ENCODE data around the gene ACTN3. TPM values are rescaled to one million over a fixed set of nuclear protein-coding genes. Genes with fewer than 3 reads are reported as not detected.

ACTN3 gene
- total RNA-seq, 4 donors from 2014 or later = not detected

DNA sequence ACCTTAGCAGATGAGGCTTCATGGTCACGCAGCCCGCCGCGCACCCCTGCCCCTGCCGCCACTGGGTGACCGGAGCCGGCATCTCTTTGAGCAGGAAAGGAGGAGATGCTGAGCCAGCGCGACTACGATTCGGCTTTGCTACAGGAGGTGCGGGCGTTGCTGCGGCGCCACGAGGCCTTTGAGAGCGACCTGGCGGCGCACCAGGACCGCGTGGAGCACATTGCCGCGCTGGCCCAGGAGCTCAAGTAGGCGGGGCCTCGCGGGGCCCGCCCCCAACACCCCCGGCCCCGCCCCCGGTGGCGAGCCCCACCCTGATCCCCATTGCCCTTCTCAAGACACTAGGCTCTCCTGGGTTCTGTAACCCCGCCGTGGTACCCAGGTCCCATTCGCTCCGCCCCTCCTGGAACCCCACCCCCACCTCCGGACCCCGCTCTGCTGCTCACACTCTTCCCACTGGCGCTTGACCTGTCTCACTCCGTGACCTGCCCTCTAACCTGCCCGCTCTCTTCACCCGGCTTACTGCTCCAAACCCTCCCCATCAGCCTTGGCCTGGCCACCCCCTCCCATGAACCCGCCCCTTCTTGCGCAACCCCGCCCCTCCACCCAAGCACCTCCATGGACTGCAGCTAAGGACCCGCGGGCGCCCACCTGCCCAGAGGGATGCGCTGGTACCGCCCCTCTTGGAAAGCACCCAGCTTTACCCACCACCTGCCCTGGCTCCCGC is 12.6 kb downstream of the ACTN3 start:
- H3K9me3 ChIP-seq = no peaks in the 10 kb centered on the region
- no peak overlapping the region for H3K27ac ChIP-seq
- peak; percentile 63 for ATAC-seq
- peaks cover 0 to 15% (median 6%) of the 10 kb centered on the region in 3 donors for H3K4me1 ChIP-seq
- peak overlapping the region in 1 of 2 donors; percentile 14 for H3K4me3 ChIP-seq
- peaks cover 0 to 16% of the 10 kb centered on the region in 2 donors for H3K36me3 ChIP-seq
- H3K27me3 ChIP-seq = peaks cover 20% of the 10 kb centered on the region
- 0 to 12% methylated on average over 3 of the region's 50 CpGs for WGBS, 2 donors (ENCODE audit: low coverage in 1 of 2)
- TF ChIP-seq POLR2A (IDR thresholded peaks at IDR 0.05) (no peak), EP300 (IDR thresholded peaks at IDR 0.05) (no peak), POLR2AphosphoS5 (IDR thresholded peaks at IDR 0.05) (no peak)
- TF ChIP-seq, protein P1, sequence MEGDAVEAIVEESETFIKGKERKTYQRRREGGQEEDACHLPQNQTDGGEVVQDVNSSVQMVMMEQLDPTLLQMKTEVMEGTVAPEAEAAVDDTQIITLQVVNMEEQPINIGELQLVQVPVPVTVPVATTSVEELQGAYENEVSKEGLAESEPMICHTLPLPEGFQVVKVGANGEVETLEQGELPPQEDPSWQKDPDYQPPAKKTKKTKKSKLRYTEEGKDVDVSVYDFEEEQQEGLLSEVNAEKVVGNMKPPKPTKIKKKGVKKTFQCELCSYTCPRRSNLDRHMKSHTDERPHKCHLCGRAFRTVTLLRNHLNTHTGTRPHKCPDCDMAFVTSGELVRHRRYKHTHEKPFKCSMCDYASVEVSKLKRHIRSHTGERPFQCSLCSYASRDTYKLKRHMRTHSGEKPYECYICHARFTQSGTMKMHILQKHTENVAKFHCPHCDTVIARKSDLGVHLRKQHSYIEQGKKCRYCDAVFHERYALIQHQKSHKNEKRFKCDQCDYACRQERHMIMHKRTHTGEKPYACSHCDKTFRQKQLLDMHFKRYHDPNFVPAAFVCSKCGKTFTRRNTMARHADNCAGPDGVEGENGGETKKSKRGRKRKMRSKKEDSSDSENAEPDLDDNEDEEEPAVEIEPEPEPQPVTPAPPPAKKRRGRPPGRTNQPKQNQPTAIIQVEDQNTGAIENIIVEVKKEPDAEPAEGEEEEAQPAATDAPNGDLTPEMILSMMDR (IDR thresholded peaks at IDR 0.05) = no peak

DNA sequence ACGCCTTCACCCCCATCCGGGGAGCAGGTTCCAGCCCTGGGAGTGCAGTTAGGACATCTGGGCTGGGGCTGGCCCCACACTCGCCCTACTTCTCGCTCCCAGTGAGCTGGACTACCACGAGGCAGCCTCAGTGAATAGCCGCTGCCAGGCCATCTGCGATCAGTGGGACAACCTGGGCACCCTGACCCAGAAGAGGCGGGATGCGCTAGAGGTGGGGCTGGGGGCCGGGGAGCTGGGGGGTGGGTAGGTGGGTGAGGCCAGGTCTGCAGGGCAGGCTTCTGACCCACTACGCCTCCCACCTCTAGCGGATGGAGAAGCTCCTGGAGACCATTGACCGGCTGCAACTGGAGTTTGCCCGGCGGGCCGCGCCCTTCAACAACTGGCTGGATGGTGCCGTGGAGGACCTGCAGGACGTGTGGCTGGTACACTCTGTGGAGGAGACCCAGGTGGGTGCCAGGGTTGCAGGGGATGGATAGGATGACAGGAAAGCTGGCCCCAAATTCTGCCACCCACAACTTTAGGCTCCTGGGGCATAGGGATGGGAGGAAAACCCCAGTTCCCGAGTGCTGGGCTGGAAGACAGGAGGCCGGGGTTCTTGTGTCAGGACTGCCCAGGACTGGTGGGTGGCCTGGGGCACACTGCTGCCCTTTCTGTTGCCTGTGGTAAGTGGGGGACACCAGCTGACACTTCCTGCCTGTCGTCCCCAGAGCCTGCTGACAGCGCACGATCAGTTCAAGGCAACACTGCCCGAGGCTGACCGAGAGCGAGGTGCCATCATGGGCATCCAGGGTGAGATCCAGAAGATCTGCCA is 13.4 kb downstream of the ACTN3 start:
- peaks cover 20% of the 10 kb centered on the region for H3K27me3 ChIP-seq
- ATAC-seq = no peak
- H3K4me3 ChIP-seq = no peak overlapping the region
- H3K27ac ChIP-seq = no peak overlapping the region
- peaks cover 0 to 23% of the 10 kb centered on the region in 2 donors for H3K36me3 ChIP-seq
- WGBS, 2 donors (ENCODE audit: low coverage in 1 of 2) = no CpG with 5 or more reads among the region's 27 CpGs
- TF ChIP-seq POLR2A (IDR thresholded peaks at IDR 0.05) (no peak), POLR2AphosphoS5 (IDR thresholded peaks at IDR 0.05) (no peak), EP300 (IDR thresholded peaks at IDR 0.05) (no peak)
- TF ChIP-seq, protein P1 (IDR thresholded peaks at IDR 0.05) = no peak
- H3K9me3 ChIP-seq = no peaks in the 10 kb centered on the region
- H3K4me1 ChIP-seq = peaks cover 0 to 15% (median 6%) of the 10 kb centered on the region in 3 donors

DNA sequence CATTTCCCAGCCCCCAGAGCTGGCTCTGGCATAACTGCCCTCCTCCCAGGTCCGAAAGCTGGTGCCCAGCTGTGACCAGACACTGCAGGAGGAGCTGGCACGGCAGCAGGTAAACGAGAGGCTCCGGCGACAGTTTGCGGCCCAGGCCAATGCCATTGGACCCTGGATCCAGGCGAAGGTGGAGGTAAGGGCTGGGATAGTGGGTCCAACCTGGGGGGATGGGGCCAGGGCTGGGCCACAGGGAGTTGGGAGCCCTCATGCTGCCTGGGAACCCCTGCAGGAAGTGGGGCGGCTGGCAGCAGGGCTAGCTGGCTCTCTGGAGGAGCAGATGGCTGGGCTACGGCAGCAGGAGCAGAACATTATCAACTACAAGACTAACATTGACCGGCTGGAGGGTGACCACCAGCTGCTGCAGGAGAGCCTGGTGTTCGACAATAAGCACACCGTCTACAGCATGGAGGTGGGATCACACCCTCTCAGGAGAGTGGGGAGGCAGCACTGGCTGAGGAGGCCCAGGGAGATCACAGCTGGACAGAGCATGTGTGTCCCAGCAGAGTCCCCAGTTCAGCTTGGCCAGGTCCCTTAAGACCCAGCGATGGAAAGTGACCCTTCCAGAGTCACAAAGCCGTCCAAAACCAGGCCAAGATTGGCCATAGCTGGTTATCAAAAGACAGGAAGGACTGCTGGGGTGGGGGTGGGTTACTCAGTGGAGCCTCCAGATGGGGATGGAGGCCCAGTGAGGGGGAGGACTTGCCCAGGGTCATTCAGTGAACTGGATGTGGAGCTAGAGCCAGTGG is 14.7 kb downstream of the ACTN3 start:
- TF ChIP-seq EP300 (IDR thresholded peaks at IDR 0.05) (no peak), POLR2AphosphoS5 (IDR thresholded peaks at IDR 0.05) (no peak), POLR2A (IDR thresholded peaks at IDR 0.05) (no peak)
- TF ChIP-seq, protein P1 (IDR thresholded peaks at IDR 0.05) = no peak
- Histone ChIP-seq H3K36me3 (peaks cover 0 to 36% of the 10 kb centered on the region in 2 donors), H3K27ac (no peak overlapping the region), H3K9me3 (no peaks in the 10 kb centered on the region), H3K4me3 (no peak overlapping the region), H3K27me3 (peaks cover 13% of the 10 kb centered on the region), H3K4me1 (peaks cover 0 to 15% (median 6%) of the 10 kb centered on the region in 3 donors)
- 0% methylated on average over 1 of the region's 14 CpGs; no CpG with 5 or more reads in 1 of the 2 donors for whole genome bisulfite sequencing, 2 donors (ENCODE audit: low coverage in 1 of 2)
- ATAC-seq = no peak

- Histone ChIP-seq H3K4me3 (no peak overlapping the region), H3K9me3 (no peaks in the 10 kb centered on the region), H3K27ac (no peak overlapping the region), H3K36me3 (peaks cover 0 to 42% of the 10 kb centered on the region in 2 donors), H3K27me3 (peaks cover 9% of the 10 kb centered on the region), H3K4me1 (peaks cover 0 to 15% (median 6%) of the 10 kb centered on the region in 3 donors)
- no peak for ATAC-seq
- TF ChIP-seq, protein P1 (IDR thresholded peaks at IDR 0.05) = no peak
- TF ChIP-seq POLR2A (IDR thresholded peaks at IDR 0.05) = no peak
- TF ChIP-seq POLR2AphosphoS5 (IDR thresholded peaks at IDR 0.05) = no peak
- TF ChIP-seq EP300 (IDR thresholded peaks at IDR 0.05) = no peak
- WGBS, 2 donors (ENCODE audit: low coverage in 1 of 2) = 100% methylated on average over 2 of the region's 9 CpGs; no CpG with 5 or more reads in 1 of the 2 donors
Measured at GRCh38 chr11:66561975-66562248, 15.2 kb downstream of the ACTN3 start.
